SHP77 treated with DMSO at 0.1 percent for 48 hours (cell line): ENCODE measurements around the gene DDX42.

Experiments used
- DNase-seq: peaks from one replicate; lab custom pipeline; 2025; lab: John Stamatoyannopoulos, UW

Gene DDX42

GRCh38 chr17:63774141-63774968, at the start of gene DDX42:
Gene DDX42 (plus strand): TSS chr17:63774170. CDS start chr17:63787050, 12,880 bp downstream.
- DNase-seq: no peak

- no peak for DNase-seq
Observed at GRCh38 chr17:63735691-63736090, 38.3 kb upstream of the DDX42 start.

GRCh38 chr17:63740464-63741142, 33.4 kb upstream of the DDX42 start:
- no peak for DNase-seq

- no peak for DNase-seq
Observed at GRCh38 chr17:63741143-63741407, 32.9 kb upstream of the DDX42 start.

- DNase-seq: peak; percentile 93
Observed at GRCh38 chr17:63741408-63742173, 32.4 kb upstream of the DDX42 start, which contains the start of gene STRADA. Gene STRADA (minus strand): TSS chr17:63741799. CDS start chr17:63728369, 13,430 bp downstream.

- no peak for DNase-seq
Observed at GRCh38 chr17:63751806-63752205, 22.2 kb upstream of the DDX42 start.

- DNase-seq: no peak
Observed at GRCh38 chr17:63752707-63753106, 21.3 kb upstream of the DDX42 start.

- DNase-seq: no peak
Observed at GRCh38 chr17:63753215-63753614, 20.8 kb upstream of the DDX42 start.

- DNase-seq: no peak
Observed at GRCh38 chr17:63754046-63754445, 19.9 kb upstream of the DDX42 start.

GRCh38 chr17:63758428-63758827, 15.5 kb upstream of the DDX42 start:
- no peak for DNase-seq

GRCh38 chr17:63760771-63761539, 13.0 kb upstream of the DDX42 start:
- DNase-seq: no peak

- DNase-seq: no peak
Observed at GRCh38 chr17:63762161-63763078, 11.6 kb upstream of the DDX42 start.

- DNase-seq: no peak
Observed at GRCh38 chr17:63764716-63765115, 9.3 kb upstream of the DDX42 start.

GRCh38 chr17:63766754-63767153, 7.2 kb upstream of the DDX42 start:
- DNase-seq: no peak

- no peak for DNase-seq
Observed at GRCh38 chr17:63768433-63768832, 5.5 kb upstream of the DDX42 start.

GRCh38 chr17:63772801-63773271, 1.1 kb upstream of the DDX42 start:
- DNase-seq: no peak

GRCh38 chr17:63773272-63774140, 464 bp upstream of the DDX42 start, which contains the start of gene CCDC47:
Gene CCDC47 (minus strand): TSS chr17:63773597. CDS start chr17:63766175, 7,422 bp downstream.
- peak; percentile 96 for DNase-seq

GRCh38 chr17:63774969-63775265, 947 bp downstream of the DDX42 start:
- DNase-seq: no peak

GRCh38 chr17:63775420-63775819, 1.4 kb downstream of the DDX42 start:
- DNase-seq: no peak

GRCh38 chr17:63780507-63780906, 6.5 kb downstream of the DDX42 start:
- DNase-seq: no peak
